Measurements from ENCODE around the gene PARD3.
A peak's percentile ranks its signal among the peaks of the same experiment; 100 is the strongest.

Gene PARD3

DNA sequence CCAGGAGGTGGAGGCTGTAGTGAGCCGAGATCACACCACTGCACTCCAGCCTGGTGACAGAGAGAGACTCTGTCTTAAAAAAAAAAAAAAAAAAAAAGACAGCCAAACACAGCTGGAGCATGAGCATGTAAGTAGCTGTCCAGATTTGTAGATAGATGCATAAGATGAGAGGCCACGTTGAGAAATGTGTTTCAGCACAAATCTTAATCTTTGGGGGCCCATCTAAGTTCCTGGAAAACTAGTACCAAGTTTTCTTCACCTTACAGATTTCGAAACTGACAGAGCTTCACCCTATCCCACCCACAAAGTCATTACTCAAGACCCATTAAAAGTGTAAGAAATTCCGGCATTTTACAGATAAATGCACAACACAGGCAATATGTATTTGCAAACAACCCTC lies 208.2 kb downstream of the PARD3 start:
- DNase-seq: no peak

DNA sequence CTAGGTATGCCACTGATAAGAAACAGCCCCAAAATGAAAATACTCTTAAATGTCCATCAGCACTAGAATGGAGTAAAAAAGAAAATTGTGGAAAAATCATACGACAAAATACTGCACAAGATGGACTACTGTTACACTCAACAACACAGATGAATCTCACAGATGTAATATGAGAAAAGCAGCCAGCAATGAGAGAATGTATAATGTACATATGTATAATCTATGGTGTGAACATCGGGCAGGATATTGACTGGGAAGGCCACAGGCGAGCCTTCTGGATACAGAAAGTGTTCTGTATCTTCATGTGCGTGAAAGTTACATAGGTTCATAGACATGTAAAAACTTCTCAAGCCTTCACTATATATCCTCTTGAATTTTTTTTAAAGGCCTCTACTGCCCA lies 212.6 kb downstream of the PARD3 start:
- DNase-seq: no peak

DNA sequence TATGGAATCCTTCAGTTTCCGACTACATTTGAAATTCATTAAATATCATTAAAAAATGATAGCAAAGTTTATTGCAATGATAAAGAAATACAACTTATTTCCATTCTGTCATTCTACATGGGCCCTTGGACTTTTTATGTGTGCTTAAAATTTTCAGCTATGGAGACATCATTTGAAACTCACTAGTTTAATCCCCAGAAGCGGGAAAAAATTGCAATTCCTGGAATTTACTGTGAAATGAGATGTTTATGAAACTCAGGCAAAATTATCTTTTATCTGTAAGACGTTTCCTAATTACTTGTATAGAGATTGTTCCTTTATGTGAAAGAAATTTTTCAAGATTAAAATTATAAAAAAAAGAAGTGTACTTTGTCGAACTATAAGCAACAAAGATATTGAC lies 213.4 kb downstream of the PARD3 start:
- DNase-seq: no peak

GRCh38 chr10:34599026-34599795 lies 215.9 kb downstream of the PARD3 start:
- DNase-seq: no peak

- DNase-seq: no peak
These were observed 218.7 kb downstream of the PARD3 start for GRCh38 chr10:34596351-34596750.

DNA sequence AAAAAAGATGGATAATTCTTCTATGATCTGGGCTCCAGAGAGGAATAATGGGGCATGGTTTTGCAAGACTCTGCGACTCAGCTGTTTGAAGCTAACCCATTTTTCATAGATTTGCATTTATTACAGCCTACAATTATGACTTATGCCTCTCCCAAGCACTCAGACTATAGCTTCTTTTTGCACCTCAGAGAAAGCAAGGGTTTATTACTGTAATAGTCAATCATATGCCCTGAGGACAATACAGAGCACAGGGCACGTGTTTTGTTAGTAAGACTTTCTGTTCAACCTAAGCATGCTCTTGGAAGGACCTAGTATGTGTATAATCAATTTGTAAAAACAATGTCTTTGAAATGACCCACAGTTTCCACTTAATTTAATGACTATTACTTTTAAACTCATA lies 221.2 kb downstream of the PARD3 start:
- peak; percentile 88 for DNase-seq

DNA sequence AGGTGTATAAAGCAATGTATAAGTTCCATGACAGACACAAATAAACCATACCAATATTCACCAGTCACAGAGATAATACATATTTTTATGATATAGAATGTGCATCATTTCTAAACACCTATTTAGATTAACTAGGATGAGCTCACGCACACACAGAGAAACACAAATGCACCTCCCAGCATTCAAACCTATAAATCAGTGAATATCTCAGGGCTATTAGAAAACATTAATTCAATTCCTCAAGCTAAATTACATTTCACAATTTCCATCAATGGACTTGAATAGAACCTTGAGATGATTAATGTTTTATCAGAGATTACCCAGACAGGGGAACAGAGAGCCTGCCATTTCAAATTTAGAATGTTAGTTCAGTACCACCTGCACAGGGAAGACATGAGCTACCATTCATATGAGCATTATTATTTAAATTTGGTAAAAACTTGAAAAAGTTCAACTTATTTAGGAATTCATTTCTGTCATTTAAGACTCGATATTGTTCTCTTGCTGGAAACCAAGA lies 221.7 kb downstream of the PARD3 start:
- DNase-seq: no peak

DNA sequence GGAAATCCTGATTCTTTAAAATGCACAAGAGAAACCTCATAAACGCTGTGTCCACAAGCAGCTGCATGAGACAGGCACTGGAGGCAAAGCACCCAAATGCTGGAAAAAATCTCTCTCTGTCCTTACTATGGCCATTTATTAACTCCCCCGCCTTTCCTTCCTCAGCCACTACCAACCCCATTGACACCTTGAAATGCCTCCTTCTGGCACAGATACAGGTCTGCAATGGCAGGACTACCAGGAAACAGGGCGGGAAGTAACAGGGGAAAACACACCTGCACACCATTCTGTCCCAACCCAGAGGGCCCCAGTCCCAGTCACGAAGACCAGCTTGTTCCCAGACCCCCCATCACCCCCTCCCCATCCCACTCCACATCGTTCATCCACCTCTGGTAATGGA lies 224.3 kb downstream of the PARD3 start:
- DNase-seq: no peak

DNA sequence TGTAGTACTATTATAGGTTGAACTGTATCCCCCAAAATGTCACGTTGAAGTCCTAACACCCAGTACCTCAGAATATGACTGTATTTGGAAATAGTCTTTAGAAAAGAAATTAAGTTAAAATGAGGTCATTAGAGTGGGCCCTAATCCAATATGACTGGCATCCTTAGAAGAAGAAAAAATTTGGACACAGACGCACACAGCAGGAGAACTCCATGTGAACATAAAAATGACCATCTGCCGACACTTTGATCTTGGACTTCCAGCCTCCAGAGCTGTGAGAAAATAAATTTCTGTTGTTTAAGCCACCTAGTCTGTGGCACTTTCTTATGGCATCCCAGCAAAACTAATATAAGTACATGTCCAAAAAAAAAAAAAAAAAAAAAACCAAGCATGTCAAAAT lies 225.8 kb downstream of the PARD3 start:
- no peak for DNase-seq

DNA sequence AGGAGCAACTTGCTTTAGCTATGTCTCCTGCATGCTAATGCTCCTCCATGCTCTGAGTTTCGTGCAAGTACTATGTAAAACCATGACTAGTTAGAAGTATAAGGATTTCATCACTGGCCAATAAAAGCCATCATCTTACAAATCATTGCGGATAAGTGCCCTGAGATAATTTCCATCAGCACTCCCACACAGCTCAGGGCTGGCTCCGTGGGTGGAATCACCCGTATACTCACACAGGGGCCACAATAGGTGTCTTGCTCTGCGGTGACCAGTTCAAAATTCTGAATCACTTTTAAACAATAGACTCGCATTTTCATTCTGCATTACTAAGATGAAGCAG lies 227.4 kb downstream of the PARD3 start:
- DNase-seq: no peak

GRCh38 chr10:34587002-34587679 lies 228.0 kb downstream of the PARD3 start:
- no peak for DNase-seq

GRCh38 chr10:34585422-34586112 lies 229.5 kb downstream of the PARD3 start:
- DNase-seq: peak; percentile 83

- no peak for DNase-seq
These were observed 230.9 kb downstream of the PARD3 start for GRCh38 chr10:34584164-34584563.

- no peak for DNase-seq
These were observed 233.1 kb downstream of the PARD3 start for GRCh38 chr10:34581801-34582532.

GRCh38 chr10:34580643-34581042 lies 234.5 kb downstream of the PARD3 start:
- DNase-seq: no peak

GRCh38 chr10:34580214-34580613 lies 234.9 kb downstream of the PARD3 start:
- DNase-seq: no peak

DNA sequence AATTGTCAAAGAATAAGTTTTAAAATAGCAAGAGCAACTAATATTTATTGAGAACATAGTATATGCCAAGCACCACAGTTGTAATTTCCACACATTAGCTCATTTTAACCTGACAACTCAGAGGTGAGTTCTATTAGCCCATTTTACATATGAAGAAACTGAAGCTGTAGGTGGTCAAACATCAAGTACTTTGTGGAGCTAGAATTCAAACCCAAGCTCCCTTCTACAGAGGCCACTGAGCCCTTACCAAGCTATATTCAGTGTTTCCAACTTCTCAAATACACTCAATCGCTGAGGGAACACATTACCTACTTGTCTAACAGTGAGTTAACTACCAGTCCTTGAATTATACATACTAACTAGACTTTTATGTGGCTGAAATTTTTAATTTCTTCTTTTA lies 236.6 kb downstream of the PARD3 start:
- no peak for DNase-seq

DNA sequence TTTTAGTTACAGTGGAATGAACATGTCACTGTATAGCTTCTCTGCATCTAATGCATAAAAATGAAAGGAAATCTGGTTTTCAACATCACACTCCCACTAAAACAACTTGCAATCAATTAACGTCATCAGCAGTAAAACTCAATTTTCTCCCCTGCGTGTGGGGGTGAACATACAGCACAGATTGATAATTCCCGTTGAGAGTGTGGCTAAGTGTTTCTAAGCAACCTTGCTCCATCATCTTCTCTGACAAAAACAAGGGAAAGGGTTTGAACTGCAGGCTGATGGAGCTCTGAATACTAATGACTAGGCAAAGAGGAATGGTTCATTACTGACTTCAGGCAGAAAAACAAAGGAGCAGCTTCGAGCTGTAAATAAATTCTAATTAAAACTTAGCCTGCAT lies 238.3 kb downstream of the PARD3 start:
- no peak for DNase-seq

GRCh38 chr10:34575882-34576281 lies 239.2 kb downstream of the PARD3 start:
- DNase-seq: no peak

DNA sequence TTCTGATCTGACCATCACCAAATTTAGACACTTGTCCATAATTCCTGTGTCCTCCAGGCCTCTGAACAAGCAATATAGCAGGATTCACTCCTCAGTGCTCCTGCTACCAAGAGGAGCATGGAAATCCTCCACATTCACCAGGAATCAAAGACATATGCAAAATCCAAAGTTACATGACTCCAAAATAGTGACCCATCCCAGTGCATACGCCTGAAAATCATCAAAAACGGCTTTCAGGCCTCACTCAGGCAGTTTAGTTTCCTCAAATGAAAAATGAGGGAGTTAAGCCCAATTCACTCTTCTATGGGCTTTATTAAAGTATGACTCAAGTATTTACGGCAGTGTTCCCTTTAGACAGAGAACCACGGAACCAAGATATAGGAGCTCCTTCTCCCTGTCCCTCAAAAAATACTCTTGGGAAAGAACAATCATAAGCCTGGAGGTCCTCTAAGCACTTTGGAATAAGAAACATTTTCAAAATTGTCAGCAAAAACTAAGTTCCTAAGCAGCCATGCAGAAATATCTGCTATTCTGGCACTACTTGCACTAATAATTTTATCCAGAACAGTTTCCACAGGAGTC lies 240.7 kb downstream of the PARD3 start:
- DNase-seq: no peak

- no peak for DNase-seq
These were observed 244.2 kb downstream of the PARD3 start for GRCh38 chr10:34570887-34571286.

- no peak for DNase-seq
These were observed 247.3 kb downstream of the PARD3 start for GRCh38 chr10:34567659-34568253.

Data from NCI-H526 treated with DMSO at 0.1 percent for 48 hours (cell line).